Stimulated activated CD8-positive, alpha-beta memory T cell treated with anti-CD3 and anti-CD28 coated beads, Interleukin-2, amount 100 ng/mL, for 48 hours (primary cell): ENCODE data around the gene ESYT1.
A peak's percentile ranks its signal among the peaks of the same experiment; 100 is the strongest.
"Not testable (repeated sequence)": the region's sequence is repeated elsewhere in the genome, so short reads cannot be mapped to it uniquely, and the experiment has no call there.

Experiments used
- DNase-seq, 2 donors: peaks; one replicate each; pipeline ENCODE4 v3.0.0-alpha.2; 2020; ENCODE audit warnings: low read depth in 2 of 2

ESYT1 gene

DNA sequence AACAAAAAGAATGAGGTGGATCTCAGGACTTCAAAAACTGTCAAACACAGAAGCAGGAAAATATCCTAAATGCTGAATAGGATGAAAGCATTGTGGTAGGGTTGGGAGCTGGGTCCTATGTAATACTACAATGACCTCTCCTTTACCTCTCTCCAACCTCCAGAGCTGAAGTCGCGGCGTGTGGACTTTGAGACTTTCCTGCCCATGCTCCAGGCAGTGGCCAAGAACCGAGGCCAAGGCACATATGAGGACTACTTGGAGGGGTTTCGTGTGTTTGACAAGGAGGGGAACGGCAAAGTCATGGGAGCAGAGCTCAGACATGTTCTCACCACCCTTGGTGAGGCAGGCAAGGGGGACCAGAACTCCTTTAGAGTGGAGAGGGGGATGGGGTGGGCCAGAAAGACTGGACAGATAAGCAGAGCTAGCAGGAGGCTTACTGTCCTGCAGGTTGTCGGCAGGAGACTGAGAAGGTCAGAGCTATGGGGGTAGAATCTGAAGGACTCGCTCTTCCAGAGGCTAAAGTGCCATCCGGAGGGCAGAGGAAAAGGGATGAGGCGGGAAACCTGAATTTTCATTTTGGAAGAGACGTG lies 27.3 kb downstream of the ESYT1 start:
- no peak for DNase-seq

DNA sequence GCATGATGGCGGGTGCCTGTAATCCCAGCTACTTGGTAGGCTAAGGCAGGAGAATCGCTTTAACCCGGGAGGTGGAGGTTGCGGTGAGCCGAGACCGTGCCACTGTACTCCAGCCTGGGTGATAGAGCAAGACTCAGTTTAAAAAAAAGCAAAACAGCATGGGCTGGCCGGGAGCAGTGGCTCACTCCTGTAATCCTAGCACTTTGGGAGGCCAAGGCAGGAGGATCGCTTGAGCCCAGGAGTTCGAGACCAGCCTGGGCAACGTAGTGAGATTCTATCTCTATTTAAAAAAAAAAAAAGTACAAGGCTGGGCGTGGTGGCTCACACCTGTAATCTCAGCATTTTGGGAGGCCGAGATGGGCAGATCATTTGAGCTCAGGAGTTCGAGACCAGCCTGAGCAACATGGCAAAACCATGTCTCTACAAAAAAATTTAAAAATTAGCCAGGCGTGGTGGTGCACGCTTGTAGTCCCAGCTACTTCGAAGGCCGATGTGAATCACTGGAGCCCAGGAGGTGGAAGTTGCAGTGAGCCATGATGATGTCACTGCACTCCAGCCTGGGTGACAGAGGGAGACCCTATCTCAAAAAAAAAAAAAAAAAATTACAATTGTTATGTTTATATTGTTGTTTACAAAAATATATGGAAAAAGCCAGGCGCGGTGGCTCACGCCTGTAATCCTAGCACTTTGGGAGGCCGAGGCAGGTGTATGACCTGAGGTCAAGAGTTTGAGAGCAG lies 28.6 kb downstream of the ESYT1 start:
- not testable (repeated sequence) for DNase-seq

DNA sequence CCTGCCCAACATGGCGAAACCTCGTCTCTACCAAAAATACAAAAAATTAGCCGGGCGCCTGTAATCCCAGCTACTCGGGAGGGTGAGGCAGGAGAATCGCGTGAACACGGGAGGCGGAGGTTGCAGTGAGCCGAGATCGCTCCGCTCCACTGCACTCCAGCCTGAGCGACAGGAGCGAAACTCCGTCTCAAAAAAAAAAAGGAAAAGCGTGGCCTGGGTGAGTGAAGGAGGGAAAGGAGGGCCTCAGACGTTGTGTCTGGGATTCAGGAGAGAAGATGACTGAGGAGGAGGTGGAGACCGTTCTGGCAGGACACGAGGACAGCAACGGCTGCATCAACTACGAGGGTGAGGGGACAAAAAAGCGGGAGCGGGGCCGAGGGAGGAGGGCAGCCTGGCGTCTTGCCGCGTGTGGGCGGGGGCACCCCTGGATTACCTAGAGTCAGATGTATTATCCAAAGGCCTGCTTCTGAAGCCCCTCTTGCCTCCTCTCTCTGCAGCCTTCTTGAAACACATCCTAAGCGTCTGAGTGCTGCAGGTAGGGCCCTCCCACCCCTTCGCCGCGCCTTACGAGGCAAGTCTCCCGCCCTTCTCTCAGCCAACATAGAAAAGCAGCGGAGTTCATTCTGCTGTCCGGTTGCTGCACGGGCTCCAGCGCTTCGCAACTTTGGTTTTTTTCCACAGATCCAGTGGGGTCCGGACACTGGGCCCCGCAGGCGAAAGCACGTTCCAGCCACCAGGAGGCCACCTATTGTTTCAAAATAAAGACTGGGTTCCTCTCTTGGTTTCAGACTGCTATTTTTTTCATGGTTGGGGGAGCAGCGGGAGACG lies 29.3 kb downstream of the ESYT1 start:
- DNase-seq, result peak; percentile 32 to 41

GRCh38 chr12:56158029-56158925 lies 30.2 kb downstream of the ESYT1 start, which contains the start of gene MYL6:
MYL6 (plus strand) TSS chr12:56158359; CDS start chr12:56158402, 43 bp downstream.
- peak; percentile 78 to 85 for DNase-seq

DNA sequence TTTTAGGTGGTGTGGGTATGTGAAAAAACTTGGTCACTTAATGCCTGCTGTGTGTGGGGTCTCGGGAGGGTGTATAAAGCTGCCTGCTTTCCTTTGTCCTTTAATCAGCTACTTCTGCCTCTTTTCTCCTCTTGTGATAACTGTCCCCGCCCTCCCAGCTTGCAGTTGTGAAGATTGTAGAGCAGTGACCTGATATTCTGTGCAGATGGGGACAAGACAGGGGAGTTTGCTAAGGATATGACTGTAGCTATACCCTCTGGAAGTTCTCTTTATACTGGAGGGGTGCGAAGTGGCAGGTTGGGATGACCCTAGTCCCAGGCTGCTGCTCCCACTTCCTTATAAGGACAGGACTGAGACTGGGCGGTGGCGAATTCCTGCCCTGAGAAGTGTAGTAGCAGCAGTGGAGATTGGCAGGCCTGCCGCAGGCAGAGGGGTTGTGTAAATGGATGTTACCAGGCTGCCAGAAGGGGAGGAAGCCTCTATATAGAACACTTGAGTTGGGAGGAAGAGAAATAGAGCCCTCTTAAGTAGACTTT lies 30.9 kb downstream of the ESYT1 start:
- DNase-seq, result no peak

DNA sequence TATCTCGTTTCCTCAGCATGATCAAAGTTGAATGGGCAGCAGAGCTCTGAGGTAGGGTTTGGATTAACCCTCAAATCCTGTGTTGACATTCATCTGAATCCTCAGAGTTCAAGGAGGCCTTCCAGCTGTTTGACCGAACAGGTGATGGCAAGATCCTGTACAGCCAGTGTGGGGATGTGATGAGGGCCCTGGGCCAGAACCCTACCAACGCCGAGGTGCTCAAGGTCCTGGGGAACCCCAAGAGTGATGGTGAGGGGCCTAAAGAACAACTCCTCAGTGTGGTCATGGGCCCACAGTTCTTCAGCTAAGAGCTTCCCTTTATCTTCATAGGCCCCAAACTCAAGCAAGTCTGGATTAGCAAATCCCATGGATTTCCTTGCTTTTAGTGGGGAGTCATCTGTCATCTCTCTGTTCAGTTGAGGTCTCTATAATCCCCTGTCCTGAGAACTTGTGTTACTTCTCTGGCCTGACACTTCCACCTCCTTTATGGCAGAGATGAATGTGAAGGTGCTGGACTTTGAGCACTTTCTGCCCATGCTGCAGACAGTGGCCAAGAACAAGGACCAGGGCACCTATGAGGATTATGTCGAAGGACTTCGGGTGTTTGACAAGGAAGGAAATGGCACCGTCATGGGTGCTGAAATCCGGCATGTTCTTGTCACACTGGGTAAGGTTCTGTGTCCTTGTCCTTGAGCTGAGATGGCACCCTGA lies 31.6 kb downstream of the ESYT1 start:
- no peak for DNase-seq

- peak; percentile 27 to 36 for DNase-seq
Observed at GRCh38 chr12:56160193-56160763, 32.2 kb downstream of the ESYT1 start.

- DNase-seq, result no peak
Observed at GRCh38 chr12:56160894-56161689, 33.0 kb downstream of the ESYT1 start.

- no peak for DNase-seq
Observed at GRCh38 chr12:56161690-56162351, 33.8 kb downstream of the ESYT1 start.

DNA sequence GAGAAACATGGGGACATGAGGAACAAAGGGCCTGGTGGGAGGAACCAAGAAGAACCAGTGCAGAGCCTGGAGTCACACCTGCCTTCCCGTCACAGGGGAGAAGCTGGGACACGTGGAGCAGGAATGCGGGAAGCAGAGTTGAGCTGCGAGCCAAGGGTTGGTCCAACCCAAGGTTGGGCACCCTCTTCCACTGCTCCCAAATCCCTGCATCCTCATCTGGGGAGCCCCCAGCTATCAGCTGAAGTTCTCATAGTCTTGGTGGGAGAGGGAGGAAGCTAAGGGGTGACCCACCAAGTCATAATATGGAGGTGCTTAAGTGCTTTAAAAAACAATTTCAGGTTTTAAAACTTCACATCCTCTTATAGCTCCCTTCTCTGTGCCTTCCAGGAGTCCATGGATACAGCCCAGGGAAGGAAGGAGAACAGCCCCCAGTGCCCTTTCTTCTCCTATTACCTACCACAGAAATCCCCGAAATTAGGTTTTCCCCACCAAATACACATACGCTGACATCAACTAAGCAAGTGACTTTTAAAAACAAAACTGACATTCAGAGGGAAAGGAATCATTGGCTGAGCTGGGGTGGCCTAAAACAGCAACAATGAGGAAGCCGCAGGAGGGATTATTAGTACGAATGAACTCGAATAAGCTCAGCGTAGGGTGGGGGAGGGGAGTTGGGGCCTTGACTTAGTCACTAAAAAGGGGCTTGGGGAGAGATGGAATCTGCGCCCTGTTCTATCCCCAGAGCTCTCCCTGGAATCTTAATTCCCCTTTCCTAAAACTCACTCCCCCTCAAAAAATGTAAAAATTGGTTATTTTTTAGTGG lies 34.6 kb downstream of the ESYT1 start:
- no peak for DNase-seq

DNA sequence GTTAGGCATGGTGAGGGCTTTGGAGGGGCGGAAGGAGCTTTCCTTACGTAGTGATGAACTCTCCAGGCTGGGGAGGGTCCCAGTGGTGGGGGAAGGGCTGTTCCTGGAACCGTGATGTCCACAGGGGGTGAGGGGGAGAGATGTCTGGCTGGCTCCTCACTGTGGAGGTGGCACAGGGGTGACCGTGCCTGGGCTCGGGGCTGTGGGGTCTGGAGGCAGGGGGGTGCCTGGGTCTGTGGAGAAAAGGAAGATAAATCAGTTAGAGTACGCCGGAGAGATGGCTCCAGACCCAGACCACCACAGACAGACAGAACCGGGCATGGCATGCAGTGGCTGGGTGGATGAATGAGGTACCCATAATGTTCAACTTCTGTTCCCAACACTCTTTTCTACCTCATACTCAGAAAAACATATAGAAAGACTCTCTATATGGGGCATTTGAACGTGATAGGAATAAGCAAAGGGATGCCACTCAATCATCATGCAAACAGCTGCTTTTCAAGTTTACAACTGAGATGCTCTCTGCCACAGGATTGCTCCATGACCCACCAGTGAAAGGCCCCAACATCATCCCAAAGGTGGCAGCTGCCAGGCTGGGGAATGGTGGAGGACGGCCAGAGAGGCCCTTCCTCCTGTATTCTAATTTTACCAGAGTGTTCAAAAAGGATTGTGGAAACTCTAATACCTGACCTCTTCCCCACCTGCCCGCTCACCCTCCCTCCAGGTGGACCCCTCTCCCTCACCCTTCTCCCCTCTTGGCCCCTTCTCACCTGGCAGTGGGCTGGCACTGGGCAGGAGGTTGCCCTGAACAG lies 35.7 kb downstream of the ESYT1 start:
- DNase-seq, result no peak

- no peak for DNase-seq
Observed at GRCh38 chr12:56164345-56164729, 36.3 kb downstream of the ESYT1 start.

- no peak for DNase-seq
Observed at GRCh38 chr12:56165369-56165768, 37.3 kb downstream of the ESYT1 start.

DNA sequence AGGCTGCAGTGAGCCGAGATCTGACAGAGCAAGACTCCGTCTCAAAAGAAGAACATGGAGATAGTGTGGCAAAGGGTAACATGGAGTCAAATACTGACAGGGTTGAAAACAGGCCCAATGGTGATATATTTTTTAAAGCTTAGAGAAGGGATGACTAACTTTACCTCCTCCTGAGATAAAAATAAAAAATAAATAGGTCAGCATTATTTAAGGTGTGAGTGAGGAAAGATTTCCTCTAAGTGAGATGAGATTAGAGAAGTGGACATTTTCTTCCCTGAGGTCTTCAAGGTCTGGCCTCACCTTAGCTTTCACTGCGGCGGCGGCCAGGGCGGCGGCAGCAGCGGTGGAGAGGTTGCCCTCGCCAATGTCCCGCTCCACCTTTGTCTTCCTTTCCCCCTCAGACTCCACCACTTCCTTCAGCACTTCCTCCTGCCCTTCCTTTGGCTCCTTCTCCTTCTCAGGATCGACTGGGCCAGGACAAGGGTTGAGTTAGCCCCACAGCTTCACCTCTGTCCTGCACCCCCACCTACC lies 41.2 kb downstream of the ESYT1 start:
- no peak for DNase-seq

- no peak for DNase-seq
Observed at GRCh38 chr12:56172839-56173238, 44.8 kb downstream of the ESYT1 start.

DNA sequence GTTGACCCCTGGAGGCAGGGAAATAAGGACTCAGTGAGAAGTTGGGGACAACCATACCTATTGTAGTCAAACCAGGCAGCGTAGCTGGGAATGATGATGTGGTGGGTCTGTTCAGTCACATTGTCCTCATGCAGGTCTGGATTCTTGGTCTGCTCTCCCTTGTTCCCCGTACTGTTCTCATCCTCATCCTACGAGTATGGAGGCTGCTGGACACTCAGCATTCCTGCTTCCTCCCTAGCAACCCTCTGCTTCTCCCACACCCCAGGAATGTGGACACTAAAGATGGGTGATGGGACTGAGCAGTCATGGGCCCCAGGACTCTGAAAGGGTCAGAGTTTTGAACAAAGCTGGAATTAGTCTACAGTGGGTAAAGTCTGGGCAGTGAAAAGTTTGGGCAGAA lies 50.3 kb downstream of the ESYT1 start:
- no peak for DNase-seq

GRCh38 chr12:56186957-56187356 lies 58.9 kb downstream of the ESYT1 start:
- DNase-seq, result no peak
